ENCODE measurements around the gene TNS1.

DNA sequence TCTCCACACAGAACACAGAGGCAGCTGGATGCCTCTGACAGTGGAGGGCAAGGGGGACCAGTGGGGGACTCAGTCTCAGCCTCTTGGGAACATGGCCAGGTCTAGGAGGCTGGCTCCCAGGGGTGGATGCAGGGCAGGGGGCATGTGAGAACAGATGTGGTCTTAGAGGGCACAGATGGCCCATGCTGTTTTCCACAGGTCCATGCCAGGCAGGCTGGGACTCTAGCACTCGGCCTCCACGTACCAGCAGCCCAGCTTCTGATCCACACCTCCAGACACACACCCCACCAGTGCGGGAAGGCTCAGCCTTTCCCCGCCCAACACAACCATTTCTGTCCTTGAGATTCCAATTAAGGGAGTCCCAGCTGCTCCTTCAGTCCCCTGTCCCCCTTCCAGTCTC lies 42.4 kb downstream of the TNS1 start:
- TF ChIP-seq EZH2phosphoT487 (IDR thresholded peaks at IDR 0.05; ENCODE audit: low read depth, severe bottlenecking, unreplicated experiment) (no peak), CTCF (IDR thresholded peaks at IDR 0.05; ENCODE audit: poor library complexity) (no peak), EZH2 (IDR thresholded peaks at IDR 0.05; ENCODE audit: borderline replicate concordance) (no peak)

All from hepatocyte (in vitro differentiated cells).